Measurements from ENCODE around the gene RENBP.

GRCh38 chrX:153959649-153960048, 15.2 kb upstream of the RENBP start:
- no peak for TF ChIP-seq CTCF (conservative IDR thresholded peaks at IDR 0.05)
- no peak for TF ChIP-seq ZFX (IDR thresholded peaks at IDR 0.05)
